Liver (tissue), 9 donors: ENCODE measurements around the gene KLK14. TPM values are rescaled to one million over a fixed set of nuclear protein-coding genes. Genes with fewer than 3 reads are reported as not detected.

Source experiments
- DNase-seq: peaks from one replicate; pipeline ENCODE4 v3.0.0-alpha.2; 2017; ENCODE audit warnings: low spot score
- H3K27ac ChIP-seq, 2 donors: one replicate each; pipeline ENCODE4 v1.7.0; 2013; ENCODE audit warnings: inconsistent platforms in 2 of 2, low read length in 2 of 2, control low read depth in 1 of 2, low read depth in 1 of 2, mild to moderate bottlenecking in 1 of 2
- H3K27me3 ChIP-seq, 4 donors: one replicate each; pipeline versions ENCODE4 v1.6.1 to v1.7.0; 2013; ENCODE audit warnings: low read length in 3 of 4, inconsistent platforms in 1 of 4, mild to moderate bottlenecking in 1 of 4, moderate library complexity in 1 of 4; ENCODE audit not compliant: control insufficient read depth in 4 of 4, insufficient read depth in 4 of 4
- H3K36me3 ChIP-seq, 4 donors: one replicate each; pipeline versions ENCODE4 v1.6.1 to v1.7.0; 2013; ENCODE audit warnings: low read length in 3 of 4, mild to moderate bottlenecking in 3 of 4, low read depth in 1 of 4, moderate library complexity in 1 of 4; ENCODE audit not compliant: control insufficient read depth in 4 of 4, insufficient read depth in 3 of 4
- H3K4me1 ChIP-seq, 4 donors: one replicate each; pipeline versions ENCODE4 v1.6.1 to v1.7.0; 2013; ENCODE audit warnings: low read length in 3 of 4, mild to moderate bottlenecking in 3 of 4, moderate library complexity in 1 of 4; ENCODE audit not compliant: control insufficient read depth in 4 of 4, insufficient read depth in 4 of 4
- H3K4me3 ChIP-seq, 3 donors: one replicate each; pipeline versions ENCODE4 v1.6.1 to v1.7.0; 2013; ENCODE audit warnings: low read length in 3 of 3, control low read depth in 1 of 3, low read depth in 1 of 3, mild to moderate bottlenecking in 1 of 3
- H3K9ac ChIP-seq, 2 donors: one replicate each; pipeline ENCODE4 v1.7.0; 2013; ENCODE audit warnings: low read length in 2 of 2, mild to moderate bottlenecking in 2 of 2, moderate library complexity in 2 of 2, control low read depth in 1 of 2, low read depth in 1 of 2
- H3K9me3 ChIP-seq, 4 donors: one replicate each; pipeline versions ENCODE4 v1.6.1 to v1.7.0; 2013; ENCODE audit warnings: low read length in 3 of 4; ENCODE audit not compliant: control insufficient read depth in 4 of 4
- EGR1 ChIP-seq, 2 donors: IDR thresholded peaks; 2 replicates each; pipeline ENCODE4 v1.6.1; 2016 to 2018; ENCODE audit warnings: antibody characterized with exemption in 2 of 2, low read depth in 2 of 2
- FOXA1 ChIP-seq: IDR thresholded peaks from 2 replicates; pipeline ENCODE4 v1.6.1; 2016; ENCODE audit warnings: antibody characterized with exemption
- FOXA2 ChIP-seq: IDR thresholded peaks from 2 replicates; pipeline ENCODE4 v1.6.1; 2016; ENCODE audit warnings: antibody characterized with exemption
- GABPA ChIP-seq, 2 donors: IDR thresholded peaks in 1 of 2; conservative IDR thresholded peaks in 1 of 2; 2 replicates each; pipeline ENCODE4 v1.6.1; 2016; ENCODE audit warnings: antibody characterized with exemption in 2 of 2, mild to moderate bottlenecking in 1 of 2, moderate library complexity in 1 of 2
- HNF4A ChIP-seq, 2 donors: conservative IDR thresholded peaks; 2 replicates each; pipeline ENCODE4 v1.6.1; 2016; ENCODE audit warnings: antibody characterized with exemption in 2 of 2, mild to moderate bottlenecking in 2 of 2
- HNF4G ChIP-seq: IDR thresholded peaks from 2 replicates; pipeline ENCODE4 v1.6.1; 2016; ENCODE audit warnings: antibody characterized with exemption
- JUND ChIP-seq, 2 donors: IDR thresholded peaks; 2 replicates each; pipeline ENCODE4 v1.6.1; 2016; ENCODE audit warnings: antibody characterized with exemption in 2 of 2
- NR2F2 ChIP-seq: IDR thresholded peaks from 2 replicates; pipeline ENCODE4 v1.6.1; 2016; ENCODE audit warnings: antibody characterized with exemption
- RAD21 ChIP-seq, 2 donors: IDR thresholded peaks; 2 replicates each; pipeline ENCODE4 v1.6.1; 2016; ENCODE audit warnings: antibody characterized with exemption in 2 of 2, mild to moderate bottlenecking in 2 of 2
- RXRA ChIP-seq, 2 donors: IDR thresholded peaks; 2 replicates each; pipeline ENCODE4 v1.6.1; 2017 to 2018; ENCODE audit warnings: antibody characterized with exemption in 2 of 2, mild to moderate bottlenecking in 1 of 2
- SP1 ChIP-seq: IDR thresholded peaks from 2 replicates; pipeline ENCODE4 v1.6.1; 2018; ENCODE audit warnings: antibody characterized with exemption, mild to moderate bottlenecking
- TAF1 ChIP-seq: conservative IDR thresholded peaks from 2 replicates; pipeline ENCODE4 v1.6.1; 2016; ENCODE audit warnings: antibody characterized with exemption, mild to moderate bottlenecking
- YY1 ChIP-seq: IDR thresholded peaks from 2 replicates; pipeline ENCODE4 v1.6.1; 2016; ENCODE audit warnings: antibody characterized with exemption, mild to moderate bottlenecking
- WGBS: extraction: QIAGEN DNeasy Blood & Tissue Kit; methylation state at CpG from one replicate; pipeline ENCODE4 v1.1.7; 2013; 5-methylcytosine and 5-hydroxymethylcytosine counted together
- polyA plus RNA-seq, 2 donors: library from polyadenylated mRNA; stranded (reverse) in 1 of 2; unstranded in 1 of 2; fragments of 200-250 nt in 1 of 2; fragments of >200 nt in 1 of 2; fragmentation: Nextera tagmentation in 1 of 2; extraction: Ambion mirVana in 1 of 2; gene quantifications; one replicate each; pipeline versions ENCODE4 v1.2.1 to v1.2.3, GENCODE V29; 2013 to 2015
- total RNA-seq, 2 donors: library from RNA; depleted of rRNA; stranded (reverse); fragments of >200 nt; gene quantifications; one replicate each; pipeline ENCODE4 v1.2.3, GENCODE V29; 2014
- TF ChIP-seq, protein P1 (sequence below): IDR thresholded peaks from 2 replicates; pipeline ENCODE4 v1.6.1; 2016; ENCODE audit warnings: antibody characterized with exemption, mild to moderate bottlenecking
- TF ChIP-seq, protein P2 (sequence below): IDR thresholded peaks from 2 replicates; pipeline ENCODE4 v1.6.1; 2016; ENCODE audit warnings: antibody characterized with exemption
- TF ChIP-seq, protein P3 (sequence below): fragments of 150-350 bp; IDR thresholded peaks from 2 replicates; pipeline ENCODE4 v1.5.1; 2017; ENCODE audit warnings: improper control_type of control experiment, low read depth, low read length; ENCODE audit not compliant: missing input control
- TF ChIP-seq, protein P4 (sequence below): IDR thresholded peaks from 2 replicates; pipeline ENCODE4 v1.6.1; 2016; ENCODE audit warnings: antibody characterized with exemption
- TF ChIP-seq, protein P5 (sequence below): IDR thresholded peaks from 2 replicates; pipeline ENCODE4 v1.6.1; 2016; ENCODE audit warnings: antibody characterized with exemption
- donor health status: healthy.
- donor health status: healthy.
- donor health status: healthy.
- donor health status: healthy.
- donor health status: healthy.

The KLK14 gene
- total and polyA plus RNA-seq, 4 donors, result 0.06 TPM; not detected in 3

DNA sequence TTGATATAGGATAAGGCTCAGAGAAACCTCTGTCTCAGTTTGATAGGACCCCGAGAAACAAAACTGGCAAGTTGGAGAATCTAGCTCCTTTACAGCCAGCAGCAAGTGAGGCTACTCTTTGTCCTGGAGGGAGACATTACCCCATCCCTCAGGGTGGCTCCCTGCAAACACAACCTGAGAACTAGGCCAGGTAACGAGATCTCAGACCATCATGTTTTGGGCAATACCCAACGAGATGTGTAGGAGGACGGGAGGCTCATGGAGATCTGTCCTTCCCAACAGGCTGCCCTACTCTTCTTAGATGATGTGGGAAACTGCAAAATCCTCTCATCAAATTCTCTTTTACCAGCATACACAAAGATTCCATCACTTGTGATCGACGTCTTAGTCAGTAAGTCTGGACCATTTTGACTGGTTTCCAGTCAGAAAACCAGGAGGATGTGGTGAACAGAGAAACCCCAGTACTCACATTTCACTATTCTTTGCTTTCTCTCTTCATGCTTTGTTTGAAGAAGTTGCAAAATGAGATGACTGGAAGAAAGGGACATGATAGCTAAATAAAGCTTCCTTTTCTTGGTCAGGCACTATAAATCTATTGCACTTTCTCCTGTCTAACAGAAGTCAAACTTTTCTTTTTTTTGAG lies 31.5 kb upstream of the KLK14 start (continued):
- TF ChIP-seq YY1, result no peak
- TF ChIP-seq EGR1 (IDR thresholded peaks at IDR 0.05; ENCODE audit: low read depth in 2 of 2), result no peak

DNA sequence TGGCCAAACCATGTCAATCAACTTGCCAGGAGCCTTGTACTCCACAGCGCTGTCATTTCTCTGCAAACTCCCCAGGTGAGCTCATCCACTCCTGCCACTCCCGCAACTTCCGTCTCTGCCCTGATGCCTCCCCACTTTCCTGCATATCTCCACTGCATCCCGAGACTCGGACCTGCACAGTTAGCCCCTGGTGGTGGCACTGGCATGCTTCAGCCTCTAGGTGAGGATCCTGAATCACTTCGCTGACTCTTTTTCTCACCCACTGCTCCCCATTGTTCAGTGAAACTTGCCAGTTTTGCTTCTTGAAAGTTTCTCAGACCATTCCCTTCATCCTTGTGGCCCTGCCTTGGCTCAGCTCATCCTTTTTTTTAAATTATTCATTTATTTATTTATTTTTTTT lies 28.9 kb upstream of the KLK14 start:
- TF ChIP-seq NR2F2 (no peak), FOXA1 (no peak), RAD21 (IDR thresholded peaks at IDR 0.05) (no peak), GABPA (IDR thresholded peaks at IDR 0.05 in 1 of 2, conservative IDR thresholded peaks at IDR 0.05 in 1 of 2) (no peak), HNF4A (conservative IDR thresholded peaks at IDR 0.05) (no peak), TAF1 (no peak), RXRA (IDR thresholded peaks at IDR 0.05) (no peak), YY1 (no peak), HNF4G (no peak), EGR1 (IDR thresholded peaks at IDR 0.05; ENCODE audit: low read depth in 2 of 2) (no peak), FOXA2 (no peak), SP1 (no peak), JUND (IDR thresholded peaks at IDR 0.05) (no peak)
- TF ChIP-seq, protein P1, sequence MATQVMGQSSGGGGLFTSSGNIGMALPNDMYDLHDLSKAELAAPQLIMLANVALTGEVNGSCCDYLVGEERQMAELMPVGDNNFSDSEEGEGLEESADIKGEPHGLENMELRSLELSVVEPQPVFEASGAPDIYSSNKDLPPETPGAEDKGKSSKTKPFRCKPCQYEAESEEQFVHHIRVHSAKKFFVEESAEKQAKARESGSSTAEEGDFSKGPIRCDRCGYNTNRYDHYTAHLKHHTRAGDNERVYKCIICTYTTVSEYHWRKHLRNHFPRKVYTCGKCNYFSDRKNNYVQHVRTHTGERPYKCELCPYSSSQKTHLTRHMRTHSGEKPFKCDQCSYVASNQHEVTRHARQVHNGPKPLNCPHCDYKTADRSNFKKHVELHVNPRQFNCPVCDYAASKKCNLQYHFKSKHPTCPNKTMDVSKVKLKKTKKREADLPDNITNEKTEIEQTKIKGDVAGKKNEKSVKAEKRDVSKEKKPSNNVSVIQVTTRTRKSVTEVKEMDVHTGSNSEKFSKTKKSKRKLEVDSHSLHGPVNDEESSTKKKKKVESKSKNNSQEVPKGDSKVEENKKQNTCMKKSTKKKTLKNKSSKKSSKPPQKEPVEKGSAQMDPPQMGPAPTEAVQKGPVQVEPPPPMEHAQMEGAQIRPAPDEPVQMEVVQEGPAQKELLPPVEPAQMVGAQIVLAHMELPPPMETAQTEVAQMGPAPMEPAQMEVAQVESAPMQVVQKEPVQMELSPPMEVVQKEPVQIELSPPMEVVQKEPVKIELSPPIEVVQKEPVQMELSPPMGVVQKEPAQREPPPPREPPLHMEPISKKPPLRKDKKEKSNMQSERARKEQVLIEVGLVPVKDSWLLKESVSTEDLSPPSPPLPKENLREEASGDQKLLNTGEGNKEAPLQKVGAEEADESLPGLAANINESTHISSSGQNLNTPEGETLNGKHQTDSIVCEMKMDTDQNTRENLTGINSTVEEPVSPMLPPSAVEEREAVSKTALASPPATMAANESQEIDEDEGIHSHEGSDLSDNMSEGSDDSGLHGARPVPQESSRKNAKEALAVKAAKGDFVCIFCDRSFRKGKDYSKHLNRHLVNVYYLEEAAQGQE, result no peak
- TF ChIP-seq, protein P2, sequence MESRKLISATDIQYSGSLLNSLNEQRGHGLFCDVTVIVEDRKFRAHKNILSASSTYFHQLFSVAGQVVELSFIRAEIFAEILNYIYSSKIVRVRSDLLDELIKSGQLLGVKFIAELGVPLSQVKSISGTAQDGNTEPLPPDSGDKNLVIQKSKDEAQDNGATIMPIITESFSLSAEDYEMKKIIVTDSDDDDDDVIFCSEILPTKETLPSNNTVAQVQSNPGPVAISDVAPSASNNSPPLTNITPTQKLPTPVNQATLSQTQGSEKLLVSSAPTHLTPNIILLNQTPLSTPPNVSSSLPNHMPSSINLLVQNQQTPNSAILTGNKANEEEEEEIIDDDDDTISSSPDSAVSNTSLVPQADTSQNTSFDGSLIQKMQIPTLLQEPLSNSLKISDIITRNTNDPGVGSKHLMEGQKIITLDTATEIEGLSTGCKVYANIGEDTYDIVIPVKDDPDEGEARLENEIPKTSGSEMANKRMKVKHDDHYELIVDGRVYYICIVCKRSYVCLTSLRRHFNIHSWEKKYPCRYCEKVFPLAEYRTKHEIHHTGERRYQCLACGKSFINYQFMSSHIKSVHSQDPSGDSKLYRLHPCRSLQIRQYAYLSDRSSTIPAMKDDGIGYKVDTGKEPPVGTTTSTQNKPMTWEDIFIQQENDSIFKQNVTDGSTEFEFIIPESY, result no peak
- TF ChIP-seq, protein P3, sequence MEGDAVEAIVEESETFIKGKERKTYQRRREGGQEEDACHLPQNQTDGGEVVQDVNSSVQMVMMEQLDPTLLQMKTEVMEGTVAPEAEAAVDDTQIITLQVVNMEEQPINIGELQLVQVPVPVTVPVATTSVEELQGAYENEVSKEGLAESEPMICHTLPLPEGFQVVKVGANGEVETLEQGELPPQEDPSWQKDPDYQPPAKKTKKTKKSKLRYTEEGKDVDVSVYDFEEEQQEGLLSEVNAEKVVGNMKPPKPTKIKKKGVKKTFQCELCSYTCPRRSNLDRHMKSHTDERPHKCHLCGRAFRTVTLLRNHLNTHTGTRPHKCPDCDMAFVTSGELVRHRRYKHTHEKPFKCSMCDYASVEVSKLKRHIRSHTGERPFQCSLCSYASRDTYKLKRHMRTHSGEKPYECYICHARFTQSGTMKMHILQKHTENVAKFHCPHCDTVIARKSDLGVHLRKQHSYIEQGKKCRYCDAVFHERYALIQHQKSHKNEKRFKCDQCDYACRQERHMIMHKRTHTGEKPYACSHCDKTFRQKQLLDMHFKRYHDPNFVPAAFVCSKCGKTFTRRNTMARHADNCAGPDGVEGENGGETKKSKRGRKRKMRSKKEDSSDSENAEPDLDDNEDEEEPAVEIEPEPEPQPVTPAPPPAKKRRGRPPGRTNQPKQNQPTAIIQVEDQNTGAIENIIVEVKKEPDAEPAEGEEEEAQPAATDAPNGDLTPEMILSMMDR, result no peak
- TF ChIP-seq, protein P4, sequence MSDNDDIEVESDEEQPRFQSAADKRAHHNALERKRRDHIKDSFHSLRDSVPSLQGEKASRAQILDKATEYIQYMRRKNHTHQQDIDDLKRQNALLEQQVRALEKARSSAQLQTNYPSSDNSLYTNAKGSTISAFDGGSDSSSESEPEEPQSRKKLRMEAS, result no peak
- TF ChIP-seq, protein P5, sequence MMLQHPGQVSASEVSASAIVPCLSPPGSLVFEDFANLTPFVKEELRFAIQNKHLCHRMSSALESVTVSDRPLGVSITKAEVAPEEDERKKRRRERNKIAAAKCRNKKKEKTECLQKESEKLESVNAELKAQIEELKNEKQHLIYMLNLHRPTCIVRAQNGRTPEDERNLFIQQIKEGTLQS, result no peak
- peaks cover 6 to 18% (median 15%) of the 10 kb centered on the region in 4 donors for H3K4me1 ChIP-seq
- H3K27ac ChIP-seq, result no peak overlapping the region

More for the DNA sequence above, 28.9 kb upstream of the KLK14 start:
- no peak for DNase-seq
- H3K9ac ChIP-seq, result no peak overlapping the region
- WGBS, result 46% methylated on average over 6 of the region's 6 CpGs
- H3K36me3 ChIP-seq, result no peaks in the 10 kb centered on the region
- H3K27me3 ChIP-seq, result no peaks in the 10 kb centered on the region
- H3K4me3 ChIP-seq, result no peak overlapping the region
- H3K9me3 ChIP-seq, result no peaks in the 10 kb centered on the region
